ENCODE data around the gene CDC20.

GRCh38 chr1:43366179-43366578 lies 7.4 kb downstream of the CDC20 start:
- TF ChIP-seq POLR2A (IDR thresholded peaks at IDR 0.05) (no peak), POLR2AphosphoS5 (IDR thresholded peaks at IDR 0.05) (no peak)
- TF ChIP-seq, protein P1, sequence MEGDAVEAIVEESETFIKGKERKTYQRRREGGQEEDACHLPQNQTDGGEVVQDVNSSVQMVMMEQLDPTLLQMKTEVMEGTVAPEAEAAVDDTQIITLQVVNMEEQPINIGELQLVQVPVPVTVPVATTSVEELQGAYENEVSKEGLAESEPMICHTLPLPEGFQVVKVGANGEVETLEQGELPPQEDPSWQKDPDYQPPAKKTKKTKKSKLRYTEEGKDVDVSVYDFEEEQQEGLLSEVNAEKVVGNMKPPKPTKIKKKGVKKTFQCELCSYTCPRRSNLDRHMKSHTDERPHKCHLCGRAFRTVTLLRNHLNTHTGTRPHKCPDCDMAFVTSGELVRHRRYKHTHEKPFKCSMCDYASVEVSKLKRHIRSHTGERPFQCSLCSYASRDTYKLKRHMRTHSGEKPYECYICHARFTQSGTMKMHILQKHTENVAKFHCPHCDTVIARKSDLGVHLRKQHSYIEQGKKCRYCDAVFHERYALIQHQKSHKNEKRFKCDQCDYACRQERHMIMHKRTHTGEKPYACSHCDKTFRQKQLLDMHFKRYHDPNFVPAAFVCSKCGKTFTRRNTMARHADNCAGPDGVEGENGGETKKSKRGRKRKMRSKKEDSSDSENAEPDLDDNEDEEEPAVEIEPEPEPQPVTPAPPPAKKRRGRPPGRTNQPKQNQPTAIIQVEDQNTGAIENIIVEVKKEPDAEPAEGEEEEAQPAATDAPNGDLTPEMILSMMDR (IDR thresholded peaks at IDR 0.05), result no peak

Data from gastroesophageal sphincter (tissue), 3 donors.